ENCODE measurements around the gene JSRP1.

Gene JSRP1

DNA sequence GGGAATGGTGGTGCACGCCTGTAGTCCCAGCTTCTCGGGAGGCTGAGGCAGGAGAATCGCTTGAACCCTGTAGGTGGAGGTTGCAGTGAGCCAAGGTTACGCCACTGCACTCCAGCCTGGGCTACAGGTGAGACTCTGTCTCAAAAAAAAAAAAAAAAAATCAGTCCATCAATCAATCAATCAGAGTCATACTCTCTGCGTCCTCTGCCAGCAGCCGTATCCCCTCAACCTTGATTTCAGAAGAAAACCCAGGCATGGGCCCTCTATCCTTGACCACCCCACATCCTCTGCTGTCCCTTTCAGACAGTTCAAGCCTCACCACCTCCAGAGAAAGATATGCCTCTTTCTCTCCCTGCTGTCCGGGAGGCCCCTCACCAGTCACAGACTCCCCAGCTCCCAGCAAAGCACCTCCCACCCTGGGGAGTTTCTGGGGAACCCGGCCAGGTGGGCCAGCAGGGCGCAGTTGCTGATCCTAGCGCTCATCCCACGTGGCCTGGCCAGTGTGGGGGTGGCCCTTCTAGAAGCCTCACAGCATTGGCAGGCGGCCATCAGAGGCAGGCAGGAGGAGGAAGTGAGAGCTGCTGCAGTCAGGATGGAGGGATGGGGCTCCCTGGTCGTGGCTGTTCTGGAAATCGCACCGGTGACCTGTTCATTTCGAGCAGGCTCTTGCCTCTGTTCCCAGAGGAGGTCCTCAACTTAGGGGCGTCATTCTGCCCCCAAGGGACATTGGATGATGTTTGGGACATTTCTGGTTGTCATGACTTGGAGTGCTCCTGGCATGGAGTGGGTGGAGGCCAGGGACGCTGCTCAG lies 10.2 kb upstream of the JSRP1 start:
- FAIRE-seq: no peak

DNA sequence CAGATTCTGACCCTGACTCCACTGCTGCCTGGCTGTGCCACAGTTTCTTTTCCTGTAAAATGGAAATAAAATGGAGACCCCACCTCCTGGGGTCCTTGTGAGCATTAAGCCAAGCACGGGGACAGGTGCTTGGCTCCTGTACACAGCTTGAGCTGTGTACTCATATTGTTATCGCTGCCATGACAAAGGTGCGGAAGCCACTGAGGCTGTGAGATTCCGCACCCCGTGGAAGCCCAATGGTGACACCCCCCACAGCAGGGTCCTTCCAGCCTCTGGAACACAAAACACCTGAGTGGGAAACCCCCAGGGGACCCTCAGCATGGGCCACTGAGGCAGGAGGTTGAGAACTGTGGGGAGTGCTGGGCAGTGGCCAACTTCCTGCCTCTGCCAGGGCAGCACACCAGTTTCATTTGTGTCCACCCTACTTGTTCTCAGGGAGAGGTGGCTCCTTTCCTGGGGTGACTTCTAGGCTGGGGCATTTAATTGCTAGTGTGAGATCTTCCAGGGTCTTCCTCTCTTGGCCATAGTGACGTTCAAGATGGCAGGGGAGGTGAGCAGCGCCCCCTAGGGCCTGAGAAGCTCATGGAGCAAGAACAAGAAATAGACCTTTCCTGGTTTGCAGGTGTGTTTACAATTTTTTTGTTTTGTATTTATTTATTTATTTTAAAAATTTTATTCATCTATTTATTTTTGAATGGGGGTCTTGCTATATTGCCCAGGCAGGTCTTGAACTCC lies 5.4 kb upstream of the JSRP1 start:
- no peak for FAIRE-seq

GRCh38 chr19:2260341-2260805 lies 4.2 kb upstream of the JSRP1 start:
- FAIRE-seq: no peak

DNA sequence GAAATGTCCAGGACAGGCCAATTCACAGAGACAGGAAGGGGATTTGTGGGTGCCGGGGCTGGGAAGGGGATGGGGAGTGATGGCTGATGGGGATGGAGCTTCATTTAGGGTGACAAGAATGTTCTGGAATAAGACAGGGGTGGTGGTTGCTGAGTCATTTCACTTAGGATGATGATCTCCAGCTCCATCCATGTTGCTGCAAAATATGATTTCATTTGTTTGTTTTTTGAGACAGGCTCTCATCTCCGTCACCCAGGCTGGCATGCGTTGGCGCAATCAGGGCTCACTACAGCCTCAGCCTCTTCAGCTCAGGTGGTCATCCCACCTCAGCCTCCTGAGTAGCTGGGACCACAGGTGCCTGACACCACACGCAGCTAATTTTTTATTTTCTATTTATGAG lies 3.1 kb upstream of the JSRP1 start:
- FAIRE-seq: no peak

DNA sequence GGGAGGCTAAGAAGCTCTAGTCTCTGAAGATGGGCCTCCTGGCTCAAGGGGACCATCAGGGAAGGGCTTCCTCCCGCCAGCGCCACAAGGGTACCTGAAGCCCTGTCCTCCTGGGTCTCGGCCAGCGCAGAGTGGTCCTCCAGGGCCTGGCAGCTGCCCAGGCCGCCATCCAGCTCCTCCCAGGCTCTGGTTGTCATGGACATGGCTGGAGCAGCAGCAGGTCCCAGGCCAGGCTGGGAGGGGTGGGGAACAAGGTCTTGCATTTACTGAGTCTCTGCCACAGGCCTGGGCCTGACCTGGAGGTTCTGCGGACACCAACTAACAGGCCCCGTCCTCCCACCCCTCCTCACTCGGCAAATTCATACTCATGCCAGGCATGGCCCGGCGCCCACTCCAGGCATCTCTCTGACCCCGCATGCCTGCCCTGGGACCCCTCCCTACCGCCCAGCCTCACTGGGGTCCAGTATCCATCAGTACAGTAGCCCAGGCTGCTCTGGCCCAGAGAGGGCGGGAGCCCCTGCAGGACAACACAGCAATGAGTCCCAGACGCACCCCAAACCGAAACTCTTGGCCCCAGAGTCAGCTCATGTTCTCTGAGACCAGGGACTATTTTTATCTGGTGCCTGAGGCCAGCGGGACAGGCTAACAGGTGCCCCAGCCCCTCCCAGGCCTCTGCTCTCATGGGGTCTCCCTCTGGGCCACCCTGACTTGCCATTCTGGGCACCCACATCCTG lies 938 bp downstream of the JSRP1 start:
- FAIRE-seq: no peak

- no peak for FAIRE-seq
Observed at GRCh38 chr19:2254064-2254872, 1.9 kb downstream of the JSRP1 start.

DNA sequence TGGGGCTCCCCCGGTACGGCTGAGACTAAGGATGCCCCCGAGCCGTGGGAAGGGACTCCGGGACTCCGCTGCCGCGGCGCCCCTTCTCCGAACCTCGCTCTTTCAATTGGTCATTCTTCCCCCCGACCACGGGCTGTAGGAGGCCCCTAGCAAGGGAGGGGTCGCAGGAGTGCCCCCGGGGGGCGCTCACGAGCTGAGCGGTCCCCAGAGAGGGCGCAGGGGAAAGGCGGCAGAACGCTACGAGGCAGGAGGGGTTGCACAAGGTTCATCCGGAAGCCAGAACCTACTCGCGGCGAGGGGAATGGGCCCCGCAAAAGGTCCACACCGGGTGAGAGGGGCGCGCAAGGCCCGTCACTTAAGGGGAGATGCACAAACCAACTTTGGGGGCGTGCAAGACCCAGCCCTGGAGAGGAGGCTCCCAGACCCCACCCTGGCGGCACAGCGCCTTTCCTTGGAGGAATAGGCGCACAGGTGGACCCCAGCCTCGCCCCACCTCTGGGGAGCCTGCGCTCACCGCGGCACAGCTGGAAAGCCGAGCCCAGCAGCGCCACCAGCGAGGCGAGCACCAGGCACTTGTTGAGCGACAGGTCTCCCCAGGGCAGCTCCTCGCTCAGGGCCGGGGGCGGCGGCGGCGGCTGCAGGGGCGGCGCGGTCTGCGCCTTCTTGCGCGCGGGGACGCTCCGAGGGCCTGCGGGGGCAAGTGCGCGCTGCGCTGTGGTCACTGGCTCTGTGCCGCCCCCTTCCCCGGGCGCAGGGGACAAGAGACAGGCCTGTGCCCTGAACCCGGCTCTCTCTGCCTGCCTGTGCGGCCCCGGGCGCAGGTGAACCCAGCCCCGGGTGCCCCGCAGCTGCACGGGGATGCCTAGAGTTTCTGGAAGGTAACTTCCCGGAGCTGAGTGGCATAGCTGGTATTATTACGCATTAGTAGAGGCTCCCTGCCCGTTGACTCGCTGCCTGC lies 2.8 kb downstream of the JSRP1 start:
- no peak for FAIRE-seq

DNA sequence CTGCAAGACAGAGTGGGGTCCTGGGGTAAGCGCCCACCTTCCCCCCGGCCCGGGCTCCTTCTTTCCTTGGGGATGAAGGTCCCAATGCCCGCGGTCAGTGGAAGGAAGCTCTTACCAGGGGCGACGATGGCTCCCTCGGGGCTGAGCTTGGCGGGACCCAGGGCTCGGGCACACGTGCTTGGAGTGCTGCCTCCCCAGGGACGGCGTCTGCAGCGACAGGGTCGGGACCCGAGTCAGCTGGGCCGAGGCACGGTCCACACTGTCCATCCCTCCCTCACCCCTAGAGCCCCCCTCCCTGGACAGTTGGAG lies 3.5 kb downstream of the JSRP1 start:
- FAIRE-seq: no peak

GRCh38 chr19:2252055-2252796 lies 4.0 kb downstream of the JSRP1 start:
- no peak for FAIRE-seq

- no peak for FAIRE-seq
Observed at GRCh38 chr19:2251106-2252054, 4.8 kb downstream of the JSRP1 start.

DNA sequence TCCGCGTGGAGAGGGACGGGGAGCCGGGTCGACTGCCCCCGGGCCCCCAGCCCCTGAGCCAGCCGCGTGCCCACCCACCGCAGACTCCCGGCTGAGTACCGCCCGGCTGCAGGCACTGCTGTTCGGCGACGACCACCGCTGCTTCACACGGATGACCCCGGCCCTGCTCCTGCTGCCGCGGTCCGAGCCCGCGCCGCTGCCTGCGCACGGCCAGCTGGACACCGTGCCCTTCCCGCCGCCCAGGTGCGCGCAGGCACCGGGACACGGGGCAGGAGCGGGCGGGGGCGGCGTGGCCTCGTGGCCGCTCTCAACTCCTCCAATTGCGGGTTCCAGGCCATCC lies 5.5 kb downstream of the JSRP1 start:
- no peak for FAIRE-seq

GRCh38 chr19:2249880-2250765 lies 6.1 kb downstream of the JSRP1 start:
- FAIRE-seq: no peak

DNA sequence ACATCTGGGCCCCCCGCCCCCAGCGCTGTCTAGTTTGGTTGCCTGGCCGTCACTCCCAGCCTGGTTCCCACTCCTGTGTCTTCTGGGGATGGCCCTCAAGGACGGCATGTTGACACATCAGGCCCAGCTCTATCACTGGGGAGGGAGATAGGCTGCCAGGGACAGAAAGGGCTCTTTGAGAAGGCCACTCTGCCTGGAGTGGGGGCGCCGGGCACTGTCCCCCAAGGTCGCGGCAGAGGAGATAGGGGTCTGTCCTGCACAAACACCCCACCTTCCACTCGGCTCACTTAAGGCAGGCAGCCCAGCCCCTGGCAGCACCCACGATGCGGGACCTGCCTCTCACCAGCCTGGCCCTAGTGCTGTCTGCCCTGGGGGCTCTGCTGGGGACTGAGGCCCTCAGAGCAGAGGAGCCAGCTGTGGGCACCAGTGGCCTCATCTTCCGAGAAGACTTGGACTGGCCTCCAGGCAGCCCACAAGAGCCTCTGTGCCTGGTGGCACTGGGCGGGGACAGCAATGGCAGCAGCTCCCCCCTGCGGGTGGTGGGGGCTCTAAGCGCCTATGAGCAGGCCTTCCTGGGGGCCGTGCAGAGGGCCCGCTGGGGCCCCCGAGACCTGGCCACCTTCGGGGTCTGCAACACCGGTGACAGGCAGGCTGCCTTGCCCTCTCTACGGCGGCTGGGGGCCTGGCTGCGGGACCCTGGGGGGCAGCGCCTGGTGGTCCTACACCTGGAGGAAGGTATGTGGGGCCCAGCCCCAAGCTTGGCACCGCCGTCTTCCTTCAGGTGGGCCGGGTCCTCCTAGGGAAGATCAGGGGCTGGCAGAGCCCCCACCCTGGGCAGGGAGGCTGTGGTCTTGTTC lies 7.0 kb downstream of the JSRP1 start, which contains the start of gene AMH:
TSS of gene AMH (plus strand) at position 314 of the 857 bp plus-strand sequence. CDS start at position 324, 10 bp downstream.
- no peak for FAIRE-seq

- no peak for FAIRE-seq
Observed at GRCh38 chr19:2248136-2249009, 7.8 kb downstream of the JSRP1 start.

DNA sequence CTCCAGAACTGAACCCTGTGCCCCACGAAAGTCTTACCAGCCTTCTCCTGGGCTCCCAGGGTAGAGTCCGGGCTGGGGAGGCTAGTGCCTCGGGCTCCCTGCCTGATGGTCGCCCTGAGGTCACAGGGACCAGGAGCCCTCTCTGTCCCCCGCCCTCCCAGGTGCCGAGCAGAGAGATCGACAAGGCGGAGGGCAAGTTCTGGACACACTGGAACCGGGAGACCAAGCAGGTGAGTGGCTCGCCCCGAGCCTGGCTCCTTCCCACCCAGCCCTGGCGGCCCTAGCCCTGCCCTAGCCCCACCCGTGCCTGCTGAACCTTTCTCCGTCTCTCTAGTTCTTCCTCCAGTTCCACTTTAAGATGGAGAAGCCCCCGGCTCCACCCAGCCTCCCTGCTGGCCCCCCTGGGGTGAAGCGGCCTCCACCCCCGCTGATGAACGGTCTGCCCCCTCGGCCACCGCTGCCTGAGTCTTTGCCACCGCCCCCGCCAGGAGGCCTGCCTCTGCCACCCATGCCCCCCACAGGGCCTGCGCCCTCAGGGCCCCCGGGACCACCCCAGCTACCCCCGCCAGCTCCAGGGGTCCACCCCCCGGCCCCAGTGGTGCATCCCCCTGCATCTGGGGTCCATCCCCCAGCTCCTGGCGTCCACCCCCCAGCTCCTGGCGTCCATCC lies 8.7 kb downstream of the JSRP1 start:
- no peak for FAIRE-seq

DNA sequence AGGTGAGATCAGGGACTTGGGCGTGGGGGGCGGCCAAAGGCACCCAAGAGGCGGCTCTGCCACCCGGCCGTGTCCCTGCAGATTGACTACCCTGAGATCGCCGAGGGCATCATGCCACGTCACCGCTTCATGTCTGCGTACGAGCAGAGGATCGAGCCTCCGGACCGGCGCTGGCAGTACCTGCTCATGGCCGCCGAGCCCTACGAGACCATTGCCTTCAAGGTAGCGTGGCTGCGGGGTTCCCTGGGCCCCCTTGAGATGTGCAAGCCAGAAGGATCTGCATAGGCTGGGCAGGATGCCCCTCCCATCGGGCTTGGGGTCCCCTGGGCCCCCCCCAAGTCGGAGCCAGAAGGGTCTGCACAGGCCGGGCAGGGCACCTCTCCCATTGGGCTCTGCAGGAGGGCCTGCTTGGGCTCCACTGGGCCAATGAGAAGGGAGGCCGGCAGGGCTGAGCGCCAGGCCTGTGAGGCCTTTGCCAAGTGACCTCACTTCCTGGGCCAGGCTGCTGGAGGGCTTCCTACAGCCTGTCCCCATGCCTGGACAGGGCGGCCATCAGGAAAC lies 9.3 kb downstream of the JSRP1 start:
- FAIRE-seq: no peak

All from G401.6 (cell line).